Measurements from ENCODE around the gene TMEM223.
"Not testable (repeated sequence)": the region's sequence is repeated elsewhere in the genome, so short reads cannot be mapped to it uniquely, and the experiment has no call there.

Gene TMEM223

GRCh38 chr11:62774407-62774806 lies 17.4 kb downstream of the TMEM223 start:
- in situ Hi-C loops (cut with MboI; ENCODE audit: low sequenced_read_pairs, unreplicated experiment): no loop called here
- no peak for DNase-seq (ENCODE audit: low spot score)
- no peak for TF ChIP-seq CTCF (IDR thresholded peaks at IDR 0.05; ENCODE audit: borderline replicate concordance, control extremely low read depth, extremely low read depth, insufficient read depth, missing control alignments)

GRCh38 chr11:62771144-62772021 lies 20.4 kb downstream of the TMEM223 start, which contains the start of gene TAF6L:
TAF6L (plus strand) TSS chr11:62771396; CDS start chr11:62775784, 4,388 bp downstream.
- DNase-seq (ENCODE audit: low spot score): peak; percentile 94
- no peak for TF ChIP-seq CTCF (IDR thresholded peaks at IDR 0.05; ENCODE audit: borderline replicate concordance, control extremely low read depth, extremely low read depth, insufficient read depth, missing control alignments)
- in situ Hi-C loops (cut with MboI; ENCODE audit: low sequenced_read_pairs, unreplicated experiment): no loop called here

GRCh38 chr11:62770778-62771143 lies 21.0 kb downstream of the TMEM223 start:
- in situ Hi-C loops (cut with MboI; ENCODE audit: low sequenced_read_pairs, unreplicated experiment): no loop called here
- TF ChIP-seq CTCF (IDR thresholded peaks at IDR 0.05; ENCODE audit: borderline replicate concordance, control extremely low read depth, extremely low read depth, insufficient read depth, missing control alignments): no peak
- no peak for DNase-seq (ENCODE audit: low spot score)

- DNase-seq (ENCODE audit: low spot score); in situ Hi-C loops (cut with MboI; ENCODE audit: low sequenced_read_pairs, unreplicated experiment): not testable (repeated sequence)
Observed at GRCh38 chr11:62760867-62761227, 31.0 kb downstream of the TMEM223 start.

GRCh38 chr11:62757846-62758788 lies 33.7 kb downstream of the TMEM223 start:
- no peak for DNase-seq (ENCODE audit: low spot score)
- no peak for TF ChIP-seq CTCF (IDR thresholded peaks at IDR 0.05; ENCODE audit: borderline replicate concordance, control extremely low read depth, extremely low read depth, insufficient read depth, missing control alignments)
- in situ Hi-C loops (cut with MboI; ENCODE audit: low sequenced_read_pairs, unreplicated experiment): no loop called here

- in situ Hi-C loops (cut with MboI; ENCODE audit: low sequenced_read_pairs, unreplicated experiment): no loop called here
- TF ChIP-seq CTCF (IDR thresholded peaks at IDR 0.05; ENCODE audit: borderline replicate concordance, control extremely low read depth, extremely low read depth, insufficient read depth, missing control alignments): no peak
Observed at GRCh38 chr11:62755086-62755615, 36.7 kb downstream of the TMEM223 start.

More at GRCh38 chr11:62755086-62755615, 36.7 kb downstream of the TMEM223 start:
- DNase-seq (ENCODE audit: low spot score): no peak
